ENCODE data around the gene UBE4A. TPM values are rescaled to one million over a fixed set of nuclear protein-coding genes. Genes with fewer than 3 reads are reported as not detected.

Gene UBE4A
- total RNA-seq, 1 donor from 2014 or later = 39.3 TPM

GRCh38 chr11:118437208-118438125 is 78.1 kb downstream of the UBE4A start:
- no peak for DNase-seq (ENCODE audit: low spot score)

GRCh38 chr11:118438314-118438931 is 79.0 kb downstream of the UBE4A start:
- no peak for DNase-seq (ENCODE audit: low spot score)

- no peak for DNase-seq (ENCODE audit: low spot score)
Observed at GRCh38 chr11:118439646-118440045, 80.2 kb downstream of the UBE4A start.

- no peak for DNase-seq (ENCODE audit: low spot score)
Observed at GRCh38 chr11:118441770-118442275, 82.4 kb downstream of the UBE4A start.

- DNase-seq (ENCODE audit: low spot score) = no peak
Observed at GRCh38 chr11:118442301-118442700, 82.9 kb downstream of the UBE4A start.

GRCh38 chr11:118442908-118443589 is 83.6 kb downstream of the UBE4A start:
- DNase-seq (ENCODE audit: low spot score) = no peak

- no peak for DNase-seq (ENCODE audit: low spot score)
Observed at GRCh38 chr11:118443590-118444218, 84.3 kb downstream of the UBE4A start.

GRCh38 chr11:118447423-118447822 is 88.0 kb downstream of the UBE4A start:
- DNase-seq (ENCODE audit: low spot score) = no peak

- no peak for DNase-seq (ENCODE audit: low spot score)
Observed at GRCh38 chr11:118448294-118448693, 88.9 kb downstream of the UBE4A start.

Other genes with a start within 250 kb of the UBE4A start
- gene SCN4B, start 206.8 kb upstream of the UBE4A start, total RNA-seq = 2.3 TPM
- gene SCN2B, start 183.0 kb upstream of the UBE4A start, total RNA-seq = not detected
- 7.9 TPM for gene JAML, start 134.6 kb upstream of the UBE4A start, total RNA-seq
- 1.7 TPM for gene MPZL3, start 107.2 kb upstream of the UBE4A start, total RNA-seq
- 36.8 TPM for gene MPZL2, start 95.3 kb upstream of the UBE4A start, total RNA-seq
- gene CD3E, start 54.9 kb upstream of the UBE4A start, total RNA-seq = 2.2 TPM
- 1.3 TPM for gene CD3D, start 16.9 kb upstream of the UBE4A start, total RNA-seq
- gene CD3G, start 15.3 kb upstream of the UBE4A start, total RNA-seq = 1.1 TPM
- gene ATP5MG, start 42.0 kb downstream of the UBE4A start, total RNA-seq = 182 TPM
- 43.6 TPM for gene KMT2A, start 76.9 kb downstream of the UBE4A start, total RNA-seq
- not detected for gene TTC36, start 167.9 kb downstream of the UBE4A start, total RNA-seq
- 2.7 TPM for gene TMEM25, start 171.6 kb downstream of the UBE4A start, total RNA-seq
- gene IFT46, start 206.3 kb downstream of the UBE4A start, total RNA-seq = 11.4 TPM
- gene ARCN1, start 212.8 kb downstream of the UBE4A start, total RNA-seq = 176 TPM
- 562 TPM for gene PHLDB1, start 248.0 kb downstream of the UBE4A start, total RNA-seq

All from mesenteric fat pad (tissue), 1 donor.